ENCODE measurements around the gene DDX21. TPM values are rescaled to one million over a fixed set of nuclear protein-coding genes. Genes with fewer than 3 reads are reported as not detected.

The DDX21 gene
- total and polyA plus RNA-seq, 2 of the 13 experiments (the other 11 are each of a cell fraction or from before 2014, with no cell fraction given) = 52.5 to 147 TPM

DNA sequence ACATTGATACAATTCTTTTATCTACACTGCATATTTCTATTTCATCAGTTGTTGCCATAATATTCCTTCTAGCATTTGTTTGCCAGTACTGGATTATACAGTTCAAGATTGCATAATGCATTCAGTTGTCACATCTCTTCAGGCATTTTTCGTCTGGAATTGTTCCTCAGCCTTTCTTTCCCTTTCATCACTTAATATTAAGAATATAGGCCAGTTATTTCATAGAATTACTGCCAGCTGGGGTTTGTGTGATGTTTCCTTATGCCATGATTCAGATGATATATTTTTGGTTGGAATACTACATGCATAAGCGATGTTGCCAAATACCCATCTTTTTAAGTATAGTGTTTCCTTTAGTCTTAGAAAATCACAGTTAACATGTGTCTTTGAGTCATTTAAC is 53.4 kb downstream of the DDX21 start:
- intact Hi-C loops (cut with micrococcal nuclease; ENCODE audit: unreplicated experiment) = no loop called here
- Histone ChIP-seq H3K27ac (ENCODE audit: extremely low read length, insufficient read depth, low read length) (no peak overlapping the region), H3K4me1 (ENCODE audit: insufficient read depth, low read length) (no peaks in the 10 kb centered on the region), H3K27me3 (ENCODE audit: control insufficient read depth in 1 of 2, insufficient read depth in 2 of 2, low read length in 2 of 2) (no peaks in the 10 kb centered on the region), H4K20me1 (ENCODE audit: insufficient read depth, low read length) (no peaks in the 10 kb centered on the region), H3K79me2 (ENCODE audit: insufficient read depth, low read length) (no peaks in the 10 kb centered on the region), H3K9me3 (ENCODE audit: low read length) (no peaks in the 10 kb centered on the region), H3K4me3 (replicated peaks in 1 of 3; ENCODE audit: insufficient read depth in 1 of 3, low read depth in 2 of 3, low read length in 3 of 3) (no peak overlapping the region), H3K9ac (ENCODE audit: insufficient read depth, low read depth, low read length) (no peak overlapping the region), H3K4me2 (ENCODE audit: low read depth, low read length) (no peak overlapping the region), H2AFZ (ENCODE audit: low read length) (no peak overlapping the region), H3K36me3 (replicated peaks in 1 of 2; ENCODE audit: control insufficient read depth in 1 of 2, insufficient read depth in 2 of 2, low read length in 2 of 2) (peaks cover 7 to 41% of the 10 kb centered on the region in 2 experiments; a peak in 3 of 5 replicates)
- no TSS peak for BruUV-seq (replicated peaks)
- in situ Hi-C loops (cut with HindIII; ENCODE audit: extremely low pct_ligation_motif_present, low pct_unique_long_range_greater_than_20kb) = loop anchor here (5.0 kb wide), 1 partner anchor 83 kb away; no protein-coding TSS in a partner anchor
- DNase-seq (ENCODE audit: low spot score) = no peak
- no peak for FAIRE-seq
- WGBS (ENCODE audit: low lambda C conversion rate) = 94% methylated on average over 2 of the region's 2 CpGs
- POLR2A ChIA-PET = no interaction called here
- TF ChIP-seq ZIK1 (CRISPR knock-in tag; IDR thresholded peaks at IDR 0.05; ENCODE audit: borderline replicate concordance, low read depth) (no peak), U2AF1 (optimal IDR thresholded peaks at IDR 0.05; ENCODE audit: low read depth, low read length) (no peak), ZNF501 (CRISPR knock-in tag; IDR thresholded peaks at IDR 0.05) (no peak), ZSCAN12 (CRISPR knock-in tag; IDR thresholded peaks at IDR 0.05) (no peak), ZNF879 (CRISPR knock-in tag; IDR thresholded peaks at IDR 0.05) (no peak), POGZ (CRISPR knock-in tag; IDR thresholded peaks at IDR 0.05) (no peak), HNRNPLL (IDR thresholded peaks at IDR 0.05; ENCODE audit: low read depth, low read length, poor library complexity, severe bottlenecking) (no peak), ZSCAN29 (CRISPR knock-in tag; conservative IDR thresholded peaks at IDR 0.05) (no peak), KDM3A (CRISPR knock-in tag; IDR thresholded peaks at IDR 0.05; ENCODE audit: low read depth) (no peak), AHR (CRISPR knock-in tag; IDR thresholded peaks at IDR 0.05) (no peak), CC2D1A (CRISPR knock-in tag; IDR thresholded peaks at IDR 0.05) (no peak), FOXA1 (IDR thresholded peaks at IDR 0.05) (no peak), FOXA1 (CRISPR knock-in tag; IDR thresholded peaks at IDR 0.05) (no peak)
- TF ChIP-seq, protein P1, sequence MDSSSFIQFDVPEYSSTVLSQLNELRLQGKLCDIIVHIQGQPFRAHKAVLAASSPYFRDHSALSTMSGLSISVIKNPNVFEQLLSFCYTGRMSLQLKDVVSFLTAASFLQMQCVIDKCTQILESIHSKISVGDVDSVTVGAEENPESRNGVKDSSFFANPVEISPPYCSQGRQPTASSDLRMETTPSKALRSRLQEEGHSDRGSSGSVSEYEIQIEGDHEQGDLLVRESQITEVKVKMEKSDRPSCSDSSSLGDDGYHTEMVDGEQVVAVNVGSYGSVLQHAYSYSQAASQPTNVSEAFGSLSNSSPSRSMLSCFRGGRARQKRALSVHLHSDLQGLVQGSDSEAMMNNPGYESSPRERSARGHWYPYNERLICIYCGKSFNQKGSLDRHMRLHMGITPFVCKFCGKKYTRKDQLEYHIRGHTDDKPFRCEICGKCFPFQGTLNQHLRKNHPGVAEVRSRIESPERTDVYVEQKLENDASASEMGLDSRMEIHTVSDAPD (CRISPR knock-in tag; IDR thresholded peaks at IDR 0.05) = no peak
- TF ChIP-seq, protein P2, sequence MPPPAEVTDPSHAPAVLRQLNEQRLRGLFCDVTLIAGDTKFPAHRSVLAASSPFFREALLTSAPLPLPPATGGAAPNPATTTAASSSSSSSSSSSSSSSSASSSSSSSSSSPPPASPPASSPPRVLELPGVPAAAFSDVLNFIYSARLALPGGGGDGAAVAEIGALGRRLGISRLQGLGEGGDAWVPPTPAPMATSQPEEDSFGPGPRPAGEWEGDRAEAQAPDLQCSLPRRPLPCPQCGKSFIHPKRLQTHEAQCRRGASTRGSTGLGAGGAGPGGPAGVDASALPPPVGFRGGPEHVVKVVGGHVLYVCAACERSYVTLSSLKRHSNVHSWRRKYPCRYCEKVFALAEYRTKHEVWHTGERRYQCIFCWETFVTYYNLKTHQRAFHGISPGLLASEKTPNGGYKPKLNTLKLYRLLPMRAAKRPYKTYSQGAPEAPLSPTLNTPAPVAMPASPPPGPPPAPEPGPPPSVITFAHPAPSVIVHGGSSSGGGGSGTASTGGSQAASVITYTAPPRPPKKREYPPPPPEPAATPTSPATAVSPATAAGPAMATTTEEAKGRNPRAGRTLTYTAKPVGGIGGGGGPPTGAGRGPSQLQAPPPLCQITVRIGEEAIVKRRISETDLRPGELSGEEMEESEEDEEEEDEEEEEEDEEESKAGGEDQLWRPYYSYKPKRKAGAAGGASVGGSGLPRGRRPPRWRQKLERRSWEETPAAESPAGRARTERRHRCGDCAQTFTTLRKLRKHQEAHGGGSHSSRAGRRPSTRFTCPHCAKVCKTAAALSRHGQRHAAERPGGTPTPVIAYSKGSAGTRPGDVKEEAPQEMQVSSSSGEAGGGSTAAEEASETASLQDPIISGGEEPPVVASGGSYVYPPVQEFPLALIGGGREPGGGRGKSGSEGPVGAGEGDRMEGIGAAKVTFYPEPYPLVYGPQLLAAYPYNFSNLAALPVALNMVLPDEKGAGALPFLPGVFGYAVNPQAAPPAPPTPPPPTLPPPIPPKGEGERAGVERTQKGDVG (CRISPR knock-in tag; IDR thresholded peaks at IDR 0.05; ENCODE audit: borderline replicate concordance) = no peak
- CTCF ChIA-PET (ENCODE audit: low intra/inter-chr PET ratio, low total read pairs) = no interaction called here
- no peak for ATAC-seq

All from HepG2 (cell line).